ENCODE data around the gene GFOD2.

GFOD2 gene

GRCh38 chr16:67719048-67719777, at the start of gene GFOD2:
GFOD2 (minus strand) TSS chr16:67719316; CDS start chr16:67685715, 33,601 bp downstream.
- H3K4me1 ChIP-seq (ENCODE audit: control insufficient read depth in 2 of 2, insufficient read depth in 2 of 2, low read length in 2 of 2): peaks cover 20 to 28% of the 10 kb centered on the region in 2 donors
- H3K27me3 ChIP-seq (ENCODE audit: control insufficient read depth in 2 of 2, insufficient read depth in 2 of 2, low read length in 2 of 2): no peaks in the 10 kb centered on the region

GRCh38 chr16:67767953-67768352, 48.8 kb upstream of the GFOD2 start:
- H3K27ac ChIP-seq (ENCODE audit: low read depth in 2 of 2, low read length in 2 of 2): no peak overlapping the region
- no peaks in the 10 kb centered on the region for H3K4me1 ChIP-seq (ENCODE audit: control insufficient read depth in 2 of 2, insufficient read depth in 2 of 2, low read length in 2 of 2)

More at GRCh38 chr16:67719048-67719777, at the start of gene GFOD2:
- Histone ChIP-seq H3K9me3 (ENCODE audit: control insufficient read depth in 2 of 2, low read length in 2 of 2) (no peaks in the 10 kb centered on the region), H3K27ac (ENCODE audit: low read depth in 2 of 2, low read length in 2 of 2) (peak within 1 kb of the TSS; percentile 61 to 82), H3K4me3 (ENCODE audit: low read length in 2 of 2) (peak within 1 kb of the TSS; percentile 87 to 92), H3K36me3 (ENCODE audit: control insufficient read depth in 2 of 2, insufficient read depth in 2 of 2, low read length in 2 of 2) (peaks cover 2 to 4% of the 10 kb centered on the region in 2 donors), H3K9ac (ENCODE audit: low read depth in 1 of 2, low read length in 2 of 2) (peak within 1 kb of the TSS; percentile 66 to 81)

DNA sequence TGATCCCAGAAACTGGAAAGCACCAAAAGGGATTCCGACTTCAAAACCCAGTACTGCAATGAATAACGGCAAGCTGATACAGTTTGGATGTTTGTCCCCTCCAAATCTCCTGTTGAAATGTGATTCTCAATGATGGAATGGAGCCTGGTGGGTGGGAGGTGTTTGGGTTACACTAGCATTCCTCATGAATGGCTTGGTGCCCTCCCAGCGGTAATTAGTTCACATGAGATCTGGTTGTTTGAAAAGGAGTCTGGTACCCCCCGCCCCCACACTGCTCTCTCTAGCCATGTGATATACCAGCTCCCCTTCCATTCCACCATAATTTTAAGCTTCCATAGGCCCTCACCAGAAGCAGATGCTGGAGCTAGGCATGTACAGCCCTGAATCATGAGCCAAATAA, 47.2 kb upstream of the GFOD2 start:
- Histone ChIP-seq H3K27ac (ENCODE audit: low read depth in 2 of 2, low read length in 2 of 2) (no peak overlapping the region), H3K9ac (ENCODE audit: low read depth in 1 of 2, low read length in 2 of 2) (no peak overlapping the region), H3K4me3 (ENCODE audit: low read length in 2 of 2) (no peak overlapping the region), H3K27me3 (ENCODE audit: control insufficient read depth in 2 of 2, insufficient read depth in 2 of 2, low read length in 2 of 2) (no peaks in the 10 kb centered on the region), H3K9me3 (ENCODE audit: control insufficient read depth in 2 of 2, low read length in 2 of 2) (no peaks in the 10 kb centered on the region), H3K36me3 (ENCODE audit: control insufficient read depth in 2 of 2, insufficient read depth in 2 of 2, low read length in 2 of 2) (peaks cover 2 to 19% of the 10 kb centered on the region in 2 donors), H3K4me1 (ENCODE audit: control insufficient read depth in 2 of 2, insufficient read depth in 2 of 2, low read length in 2 of 2) (no peaks in the 10 kb centered on the region)

More at GRCh38 chr16:67767953-67768352, 48.8 kb upstream of the GFOD2 start:
- Histone ChIP-seq H3K4me3 (ENCODE audit: low read length in 2 of 2) (no peak overlapping the region), H3K27me3 (ENCODE audit: control insufficient read depth in 2 of 2, insufficient read depth in 2 of 2, low read length in 2 of 2) (no peaks in the 10 kb centered on the region), H3K36me3 (ENCODE audit: control insufficient read depth in 2 of 2, insufficient read depth in 2 of 2, low read length in 2 of 2) (peaks cover 7 to 20% of the 10 kb centered on the region in 2 donors), H3K9ac (ENCODE audit: low read depth in 1 of 2, low read length in 2 of 2) (no peak overlapping the region), H3K9me3 (ENCODE audit: control insufficient read depth in 2 of 2, low read length in 2 of 2) (no peaks in the 10 kb centered on the region)

- H3K9ac ChIP-seq (ENCODE audit: low read depth in 1 of 2, low read length in 2 of 2): no peak overlapping the region
- H3K36me3 ChIP-seq (ENCODE audit: control insufficient read depth in 2 of 2, insufficient read depth in 2 of 2, low read length in 2 of 2): peaks cover 0 to 15% of the 10 kb centered on the region in 2 donors
- H3K27ac ChIP-seq (ENCODE audit: low read depth in 2 of 2, low read length in 2 of 2): no peak overlapping the region
- no peaks in the 10 kb centered on the region for H3K27me3 ChIP-seq (ENCODE audit: control insufficient read depth in 2 of 2, insufficient read depth in 2 of 2, low read length in 2 of 2)
- no peaks in the 10 kb centered on the region for H3K9me3 ChIP-seq (ENCODE audit: control insufficient read depth in 2 of 2, low read length in 2 of 2)
- H3K4me1 ChIP-seq (ENCODE audit: control insufficient read depth in 2 of 2, insufficient read depth in 2 of 2, low read length in 2 of 2): peaks cover 0 to 6% of the 10 kb centered on the region in 2 donors
- no peak overlapping the region for H3K4me3 ChIP-seq (ENCODE audit: low read length in 2 of 2)
Observed at GRCh38 chr16:67764158-67764667, 45.1 kb upstream of the GFOD2 start.

GRCh38 chr16:67763066-67763465, 44.0 kb upstream of the GFOD2 start:
- Histone ChIP-seq H3K36me3 (ENCODE audit: control insufficient read depth in 2 of 2, insufficient read depth in 2 of 2, low read length in 2 of 2) (peaks cover 3 to 19% of the 10 kb centered on the region in 2 donors), H3K9me3 (ENCODE audit: control insufficient read depth in 2 of 2, low read length in 2 of 2) (no peaks in the 10 kb centered on the region), H3K27ac (ENCODE audit: low read depth in 2 of 2, low read length in 2 of 2) (no peak overlapping the region), H3K9ac (ENCODE audit: low read depth in 1 of 2, low read length in 2 of 2) (no peak overlapping the region), H3K4me1 (ENCODE audit: control insufficient read depth in 2 of 2, insufficient read depth in 2 of 2, low read length in 2 of 2) (peaks cover 0 to 6% of the 10 kb centered on the region in 2 donors), H3K4me3 (ENCODE audit: low read length in 2 of 2) (no peak overlapping the region), H3K27me3 (ENCODE audit: control insufficient read depth in 2 of 2, insufficient read depth in 2 of 2, low read length in 2 of 2) (no peaks in the 10 kb centered on the region)

GRCh38 chr16:67762385-67762784, 43.3 kb upstream of the GFOD2 start:
- H3K36me3 ChIP-seq (ENCODE audit: control insufficient read depth in 2 of 2, insufficient read depth in 2 of 2, low read length in 2 of 2): peaks cover 3 to 21% of the 10 kb centered on the region in 2 donors
- H3K4me3 ChIP-seq (ENCODE audit: low read length in 2 of 2): no peak overlapping the region
- no peak overlapping the region for H3K9ac ChIP-seq (ENCODE audit: low read depth in 1 of 2, low read length in 2 of 2)
- no peaks in the 10 kb centered on the region for H3K27me3 ChIP-seq (ENCODE audit: control insufficient read depth in 2 of 2, insufficient read depth in 2 of 2, low read length in 2 of 2)
- H3K4me1 ChIP-seq (ENCODE audit: control insufficient read depth in 2 of 2, insufficient read depth in 2 of 2, low read length in 2 of 2): peaks cover 0 to 6% of the 10 kb centered on the region in 2 donors
- no peak overlapping the region for H3K27ac ChIP-seq (ENCODE audit: low read depth in 2 of 2, low read length in 2 of 2)
- H3K9me3 ChIP-seq (ENCODE audit: control insufficient read depth in 2 of 2, low read length in 2 of 2): no peaks in the 10 kb centered on the region

DNA sequence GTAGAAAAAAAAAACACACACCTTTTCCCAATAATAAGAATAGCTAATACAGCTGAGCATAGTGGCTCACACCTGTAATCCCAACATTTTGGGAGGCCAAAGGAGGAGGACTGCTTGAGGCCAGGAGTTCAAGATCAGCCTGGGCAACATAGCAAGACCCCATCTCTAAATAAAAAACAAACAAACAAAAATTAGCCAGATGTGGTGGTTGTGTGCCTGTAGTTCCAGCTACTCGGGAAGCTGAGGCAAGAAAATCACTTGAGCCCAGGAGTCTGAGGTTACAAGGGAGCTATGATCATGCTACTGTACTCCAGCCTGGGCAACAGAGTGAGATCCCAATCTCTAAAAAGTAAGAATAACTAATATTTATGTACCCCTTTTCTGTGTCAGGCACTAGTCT, 42.8 kb upstream of the GFOD2 start:
- H3K27ac ChIP-seq (ENCODE audit: low read depth in 2 of 2, low read length in 2 of 2): no peak overlapping the region
- peaks cover 3 to 24% of the 10 kb centered on the region in 2 donors for H3K36me3 ChIP-seq (ENCODE audit: control insufficient read depth in 2 of 2, insufficient read depth in 2 of 2, low read length in 2 of 2)
- H3K9me3 ChIP-seq (ENCODE audit: control insufficient read depth in 2 of 2, low read length in 2 of 2): no peaks in the 10 kb centered on the region
- H3K4me3 ChIP-seq (ENCODE audit: low read length in 2 of 2): no peak overlapping the region
- H3K4me1 ChIP-seq (ENCODE audit: control insufficient read depth in 2 of 2, insufficient read depth in 2 of 2, low read length in 2 of 2): peaks cover 0 to 6% of the 10 kb centered on the region in 2 donors
- H3K9ac ChIP-seq (ENCODE audit: low read depth in 1 of 2, low read length in 2 of 2): no peak overlapping the region
- no peaks in the 10 kb centered on the region for H3K27me3 ChIP-seq (ENCODE audit: control insufficient read depth in 2 of 2, insufficient read depth in 2 of 2, low read length in 2 of 2)

GRCh38 chr16:67760956-67761230, 41.8 kb upstream of the GFOD2 start:
- H3K4me3 ChIP-seq (ENCODE audit: low read length in 2 of 2): no peak overlapping the region
- H3K9me3 ChIP-seq (ENCODE audit: control insufficient read depth in 2 of 2, low read length in 2 of 2): no peaks in the 10 kb centered on the region
- H3K9ac ChIP-seq (ENCODE audit: low read depth in 1 of 2, low read length in 2 of 2): no peak overlapping the region
- peaks cover 0 to 6% of the 10 kb centered on the region in 2 donors for H3K4me1 ChIP-seq (ENCODE audit: control insufficient read depth in 2 of 2, insufficient read depth in 2 of 2, low read length in 2 of 2)
- no peak overlapping the region for H3K27ac ChIP-seq (ENCODE audit: low read depth in 2 of 2, low read length in 2 of 2)
- no peaks in the 10 kb centered on the region for H3K27me3 ChIP-seq (ENCODE audit: control insufficient read depth in 2 of 2, insufficient read depth in 2 of 2, low read length in 2 of 2)
- peaks cover 3 to 22% of the 10 kb centered on the region in 2 donors for H3K36me3 ChIP-seq (ENCODE audit: control insufficient read depth in 2 of 2, insufficient read depth in 2 of 2, low read length in 2 of 2)

- no peak overlapping the region for H3K9ac ChIP-seq (ENCODE audit: low read depth in 1 of 2, low read length in 2 of 2)
- H3K4me3 ChIP-seq (ENCODE audit: low read length in 2 of 2): no peak overlapping the region
- no peak overlapping the region for H3K27ac ChIP-seq (ENCODE audit: low read depth in 2 of 2, low read length in 2 of 2)
- no peaks in the 10 kb centered on the region for H3K9me3 ChIP-seq (ENCODE audit: control insufficient read depth in 2 of 2, low read length in 2 of 2)
- H3K4me1 ChIP-seq (ENCODE audit: control insufficient read depth in 2 of 2, insufficient read depth in 2 of 2, low read length in 2 of 2): peaks cover 0 to 6% of the 10 kb centered on the region in 2 donors
- no peaks in the 10 kb centered on the region for H3K27me3 ChIP-seq (ENCODE audit: control insufficient read depth in 2 of 2, insufficient read depth in 2 of 2, low read length in 2 of 2)
- H3K36me3 ChIP-seq (ENCODE audit: control insufficient read depth in 2 of 2, insufficient read depth in 2 of 2, low read length in 2 of 2): peaks cover 3 to 22% of the 10 kb centered on the region in 2 donors
Observed at GRCh38 chr16:67760206-67760955, 41.3 kb upstream of the GFOD2 start.

- Histone ChIP-seq H3K4me1 (ENCODE audit: control insufficient read depth in 2 of 2, insufficient read depth in 2 of 2, low read length in 2 of 2) (peaks cover 0 to 6% of the 10 kb centered on the region in 2 donors), H3K9ac (ENCODE audit: low read depth in 1 of 2, low read length in 2 of 2) (no peak overlapping the region), H3K36me3 (ENCODE audit: control insufficient read depth in 2 of 2, insufficient read depth in 2 of 2, low read length in 2 of 2) (peaks cover 8 to 22% of the 10 kb centered on the region in 2 donors), H3K27ac (ENCODE audit: low read depth in 2 of 2, low read length in 2 of 2) (no peak overlapping the region), H3K9me3 (ENCODE audit: control insufficient read depth in 2 of 2, low read length in 2 of 2) (no peaks in the 10 kb centered on the region), H3K4me3 (ENCODE audit: low read length in 2 of 2) (no peak overlapping the region), H3K27me3 (ENCODE audit: control insufficient read depth in 2 of 2, insufficient read depth in 2 of 2, low read length in 2 of 2) (no peaks in the 10 kb centered on the region)
Observed at GRCh38 chr16:67758966-67759365, 39.9 kb upstream of the GFOD2 start.

All from mucosa of rectum (tissue), 2 donors.